HCT116 (cell line): ENCODE data around the gene BPIFB4.

Experiments
- CTCF ChIP-seq, 3 experiments: fragments of 200-600 bp in 1 of 3; sonication (generic) in 1 of 3; IDR thresholded peaks in 2 of 3; conservative IDR thresholded peaks in 1 of 3; 2 replicates each; pipeline ENCODE4 v1.5.1; 2012 to 2017; ENCODE audit warnings: low read depth in 2 of 3, low read length in 2 of 3, antibody characterized with exemption in 1 of 3, borderline replicate concordance in 1 of 3, control low read depth in 1 of 3, mild to moderate bottlenecking in 1 of 3, mixed read lengths in 1 of 3, mixed run types in 1 of 3, moderate library complexity in 1 of 3; ENCODE audit not compliant: insufficient read depth in 1 of 3
- REST ChIP-seq: IDR thresholded peaks from 2 replicates; pipeline ENCODE4 v1.6.1; 2012; ENCODE audit warnings: low read depth

- TF ChIP-seq CTCF (IDR thresholded peaks at IDR 0.05 in 2 of 3, conservative IDR thresholded peaks at IDR 0.05 in 1 of 3; ENCODE audit: borderline replicate concordance in 1 of 3, insufficient read depth in 1 of 3, low read depth in 2 of 3, low read length in 2 of 3): no peak
- no peak for TF ChIP-seq REST
These were observed 13.6 kb downstream of the BPIFB4 start for GRCh38 chr20:33093074-33093473.
